H1 (cell line): ENCODE measurements around the gene PLD5. TPM values are rescaled to one million over a fixed set of nuclear protein-coding genes. Genes with fewer than 3 reads are reported as not detected.
A peak's percentile ranks its signal among the peaks of the same experiment; 100 is the strongest.

Source experiments
- ASH2L ChIP-seq: fragments of 200-600, 300-600 bp; sonication (generic); IDR thresholded peaks from one replicate; pipeline ENCODE4 v1.7.1; 2017; ENCODE audit warnings: low read length
- BACH1 ChIP-seq: IDR thresholded peaks from 2 replicates; pipeline ENCODE4 v1.6.1; 2012; ENCODE audit warnings: low read length, improper control_type of control experiment
- BRCA1 ChIP-seq: IDR thresholded peaks from 2 replicates; pipeline ENCODE4 v1.6.1; 2012; ENCODE audit warnings: low read depth, low read length, improper control_type of control experiment
- CEBPB ChIP-seq: IDR thresholded peaks from 2 replicates; pipeline ENCODE4 v1.6.1; 2012; ENCODE audit warnings: low read depth, low read length
- CREB1 ChIP-seq: IDR thresholded peaks from 2 replicates; pipeline ENCODE4 v1.6.1; 2012; ENCODE audit warnings: inconsistent platforms
- CTBP2 ChIP-seq: IDR thresholded peaks from 2 replicates; pipeline ENCODE4 v1.7.0; 2011; ENCODE audit warnings: borderline replicate concordance, mild to moderate bottlenecking, moderate library complexity, mixed read lengths, low read length; ENCODE audit not compliant: insufficient read depth, insufficient read length
- EGR1 ChIP-seq: IDR thresholded peaks from 2 replicates; pipeline ENCODE4 v1.6.1; 2011; ENCODE audit warnings: low read depth, low read length, borderline replicate concordance
- EZH2 ChIP-seq: fragments of 200-600 bp; sonication (generic); IDR thresholded peaks from 2 replicates; pipeline ENCODE4 v1.7.1; 2012; ENCODE audit warnings: low read depth, mild to moderate bottlenecking, moderate library complexity, low read length, inconsistent platforms; ENCODE audit not compliant: severe bottlenecking
- GTF2F1 ChIP-seq: IDR thresholded peaks from 2 replicates; pipeline ENCODE4 v1.6.1; 2012; ENCODE audit warnings: low read depth, low read length, improper control_type of control experiment, borderline replicate concordance
- JUN ChIP-seq: IDR thresholded peaks from 2 replicates; pipeline ENCODE4 v1.6.1; 2011; ENCODE audit warnings: low read depth, mild to moderate bottlenecking, improper control_type of control experiment, low read length
- POLR2A ChIP-seq, 2 experiments: IDR thresholded peaks; 1 replicate in 1 of 2; 2 replicates in 1 of 2; pipeline ENCODE4 v1.6.1; 2011; ENCODE audit warnings: low read depth in 2 of 2, low read length in 2 of 2, mild to moderate bottlenecking in 2 of 2; ENCODE audit errors: control extremely low read depth in 1 of 2
- POU5F1 ChIP-seq: IDR thresholded peaks from 2 replicates; pipeline ENCODE4 v1.6.1; 2011; ENCODE audit warnings: low read depth, mild to moderate bottlenecking, low read length, moderate library complexity
- RAD21 ChIP-seq, 2 experiments: IDR thresholded peaks in 1 of 2; conservative IDR thresholded peaks in 1 of 2; 2 replicates each; pipeline ENCODE4 v1.6.1; 2011; ENCODE audit warnings: low read depth in 2 of 2, low read length in 2 of 2, improper control_type of control experiment in 1 of 2, inconsistent platforms in 1 of 2, mild to moderate bottlenecking in 1 of 2, moderate library complexity in 1 of 2
- RBBP5 ChIP-seq: IDR thresholded peaks from 2 replicates; pipeline ENCODE4 v1.7.1; 2012; ENCODE audit warnings: low read depth, mild to moderate bottlenecking, inconsistent platforms, low read length, moderate library complexity, borderline replicate concordance
- SIN3A ChIP-seq, 2 experiments: IDR thresholded peaks in 1 of 2; conservative IDR thresholded peaks in 1 of 2; 2 replicates each; pipeline ENCODE4 v1.6.1; 2011 to 2012; ENCODE audit warnings: low read length in 2 of 2, improper control_type of control experiment in 1 of 2, low read depth in 1 of 2, mild to moderate bottlenecking in 1 of 2
- SIRT6 ChIP-seq: IDR thresholded peaks from one replicate; pipeline ENCODE4 v1.7.1; 2012; ENCODE audit warnings: low read length, inconsistent platforms
- SIX5 ChIP-seq: IDR thresholded peaks from 2 replicates; pipeline ENCODE4 v1.6.1; 2011; ENCODE audit warnings: mild to moderate bottlenecking, low read depth, low read length
- SP2 ChIP-seq: IDR thresholded peaks from 2 replicates; pipeline ENCODE4 v1.6.1; 2012; ENCODE audit warnings: mild to moderate bottlenecking, low read length, inconsistent platforms
- YY1 ChIP-seq: IDR thresholded peaks from 2 replicates; pipeline ENCODE4 v1.6.1; 2011; ENCODE audit warnings: low read depth, mild to moderate bottlenecking, low read length
- ZNF274 ChIP-seq: IDR thresholded peaks from 2 replicates; pipeline ENCODE4 v1.7.0; 2012; ENCODE audit warnings: low read length, borderline replicate concordance; ENCODE audit errors: extremely low read depth
- polyA plus RNA-seq, 7 experiments: library from polyadenylated mRNA; depleted of rRNA in 3 of 7; stranded (reverse) in 5 of 7; unstranded in 2 of 7; fragments of >200 nt in 5 of 7; fragments of 200-250 nt in 2 of 7; gene quantifications; 1 replicate in 5 of 7; 2 replicates in 1 of 7; 4 replicates in 1 of 7; pipeline versions ENCODE4 v1.2.1 to v1.2.3, GENCODE V29; 2011 to 2013; ENCODE audit warnings: missing spikeins in 2 of 7, mixed read lengths in 2 of 7
- total RNA-seq: library from RNA; stranded (reverse); fragmentation: NEBNext Ultra II Directional; extraction: Animal tissue kit (Norgen Biotek cat#: 25700); gene quantifications from 2 replicates; pipeline ENCODE4 v1.2.1, GENCODE V29; 2021
- TF ChIP-seq, protein P1 (sequence below), 3 experiments: IDR thresholded peaks; 1 replicate in 2 of 3; 2 replicates in 1 of 3; pipeline versions ENCODE4 v1.5.1 to v1.6.1; 2011; ENCODE audit warnings: low read length in 3 of 3, mild to moderate bottlenecking in 3 of 3, inconsistent platforms in 2 of 3, low read depth in 1 of 3, moderate library complexity in 1 of 3; ENCODE audit not compliant: insufficient read depth in 1 of 3; ENCODE audit errors: control extremely low read depth in 1 of 3
- TF ChIP-seq, protein P2 (sequence below): IDR thresholded peaks from 2 replicates; pipeline ENCODE4 v1.6.1; 2012; ENCODE audit warnings: inconsistent platforms
- TF ChIP-seq, protein P3 (sequence below): IDR thresholded peaks from 2 replicates; pipeline ENCODE4 v1.6.1; 2011; ENCODE audit warnings: low read length, improper control_type of control experiment

The PLD5 gene
- total and polyA plus RNA-seq, 2 of the 8 experiments (the other 6 are each of a cell fraction or from before 2014, with no cell fraction given) = 0.86 to 8.5 TPM

DNA sequence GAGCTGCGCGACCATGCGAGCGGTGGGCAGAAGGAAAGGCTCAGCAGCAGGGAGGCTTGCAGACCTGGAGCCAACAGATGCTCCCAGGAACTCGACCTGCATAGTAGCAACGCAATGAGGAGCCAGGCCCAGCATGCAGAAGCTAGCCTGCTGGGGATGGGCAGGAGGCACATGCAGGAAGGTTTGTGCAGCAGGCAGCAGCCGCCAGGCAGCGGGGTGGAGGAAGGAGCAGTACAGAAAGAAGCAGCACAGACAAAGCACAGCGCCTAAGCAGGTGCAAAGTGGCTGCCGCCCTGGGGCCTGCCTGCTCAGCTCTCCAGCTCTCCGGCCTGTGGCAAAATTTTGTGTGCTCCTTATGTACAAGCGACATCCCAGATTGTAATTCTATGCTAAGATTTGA, 312.1 kb downstream of the PLD5 start (continued):
- TF ChIP-seq ZNF274 (no peak), BRCA1 (no peak), BACH1 (no peak), YY1 (no peak), RBBP5 (no peak), EZH2 (no peak), RAD21 (IDR thresholded peaks at IDR 0.05 in 1 of 2, conservative IDR thresholded peaks at IDR 0.05 in 1 of 2; ENCODE audit: low read depth in 2 of 2, low read length in 2 of 2) (peak in 1 of 2 experiments; percentile 15; a peak in 1 of 4 replicates), CEBPB (no peak), EGR1 (no peak), GTF2F1 (no peak), POU5F1 (no peak), CREB1 (no peak), SP2 (no peak), POLR2A (IDR thresholded peaks at IDR 0.05; ENCODE audit: control extremely low read depth in 1 of 2, low read depth in 2 of 2, low read length in 2 of 2) (no peak), SIX5 (no peak), SIRT6 (no peak), SIN3A (conservative IDR thresholded peaks at IDR 0.05 in 1 of 2, IDR thresholded peaks at IDR 0.05 in 1 of 2; ENCODE audit: low read depth in 1 of 2, low read length in 2 of 2) (no peak), JUN (no peak), ASH2L (no peak), CTBP2 (no peak)
- TF ChIP-seq, protein P1, sequence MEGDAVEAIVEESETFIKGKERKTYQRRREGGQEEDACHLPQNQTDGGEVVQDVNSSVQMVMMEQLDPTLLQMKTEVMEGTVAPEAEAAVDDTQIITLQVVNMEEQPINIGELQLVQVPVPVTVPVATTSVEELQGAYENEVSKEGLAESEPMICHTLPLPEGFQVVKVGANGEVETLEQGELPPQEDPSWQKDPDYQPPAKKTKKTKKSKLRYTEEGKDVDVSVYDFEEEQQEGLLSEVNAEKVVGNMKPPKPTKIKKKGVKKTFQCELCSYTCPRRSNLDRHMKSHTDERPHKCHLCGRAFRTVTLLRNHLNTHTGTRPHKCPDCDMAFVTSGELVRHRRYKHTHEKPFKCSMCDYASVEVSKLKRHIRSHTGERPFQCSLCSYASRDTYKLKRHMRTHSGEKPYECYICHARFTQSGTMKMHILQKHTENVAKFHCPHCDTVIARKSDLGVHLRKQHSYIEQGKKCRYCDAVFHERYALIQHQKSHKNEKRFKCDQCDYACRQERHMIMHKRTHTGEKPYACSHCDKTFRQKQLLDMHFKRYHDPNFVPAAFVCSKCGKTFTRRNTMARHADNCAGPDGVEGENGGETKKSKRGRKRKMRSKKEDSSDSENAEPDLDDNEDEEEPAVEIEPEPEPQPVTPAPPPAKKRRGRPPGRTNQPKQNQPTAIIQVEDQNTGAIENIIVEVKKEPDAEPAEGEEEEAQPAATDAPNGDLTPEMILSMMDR (IDR thresholded peaks at IDR 0.05; ENCODE audit: control extremely low read depth in 1 of 3, insufficient read depth in 1 of 3, low read depth in 1 of 3, low read length in 3 of 3) = peak in 1 of 3 experiments; percentile 7; a peak in 1 of 4 replicates
- TF ChIP-seq, protein P2, sequence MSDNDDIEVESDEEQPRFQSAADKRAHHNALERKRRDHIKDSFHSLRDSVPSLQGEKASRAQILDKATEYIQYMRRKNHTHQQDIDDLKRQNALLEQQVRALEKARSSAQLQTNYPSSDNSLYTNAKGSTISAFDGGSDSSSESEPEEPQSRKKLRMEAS = peak; percentile 79
- TF ChIP-seq, protein P3, sequence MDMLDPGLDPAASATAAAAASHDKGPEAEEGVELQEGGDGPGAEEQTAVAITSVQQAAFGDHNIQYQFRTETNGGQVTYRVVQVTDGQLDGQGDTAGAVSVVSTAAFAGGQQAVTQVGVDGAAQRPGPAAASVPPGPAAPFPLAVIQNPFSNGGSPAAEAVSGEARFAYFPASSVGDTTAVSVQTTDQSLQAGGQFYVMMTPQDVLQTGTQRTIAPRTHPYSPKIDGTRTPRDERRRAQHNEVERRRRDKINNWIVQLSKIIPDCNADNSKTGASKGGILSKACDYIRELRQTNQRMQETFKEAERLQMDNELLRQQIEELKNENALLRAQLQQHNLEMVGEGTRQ = no peak
